GM19438 (cell line): Measurements from ENCODE around the gene CCL15.
"Not testable (repeated sequence)": the region's sequence is repeated elsewhere in the genome, so short reads cannot be mapped to it uniquely, and the experiment has no call there.

Experiments
- ATAC-seq: cut with Tn5 transposase; IDR thresholded peaks from one replicate; pipeline ENCODE4 v1.9.1; 2021; ENCODE audit warnings: low read depth; ENCODE audit not compliant: unreplicated experiment

The CCL15 gene

GRCh38 chr17:35998018-35998545 lies 3.3 kb downstream of the CCL15 start:
- no peak for ATAC-seq

- not testable (repeated sequence) for ATAC-seq
These were observed 6.0 kb downstream of the CCL15 start for GRCh38 chr17:35995346-35995745.

GRCh38 chr17:35991075-35991474 lies 10.3 kb downstream of the CCL15 start:
- ATAC-seq, result no peak

GRCh38 chr17:35988164-35988563 lies 13.2 kb downstream of the CCL15 start:
- no peak for ATAC-seq

GRCh38 chr17:35986643-35987042 lies 14.7 kb downstream of the CCL15 start, which contains the start of gene CCL14:
Gene CCL14 (minus strand): TSS chr17:35986729. CDS start chr17:35986649, 80 bp downstream.
- ATAC-seq, result no peak

- ATAC-seq, result no peak
These were observed 17.2 kb downstream of the CCL15 start for GRCh38 chr17:35984140-35984539.

- no peak for ATAC-seq
These were observed 18.8 kb downstream of the CCL15 start for GRCh38 chr17:35982409-35983191.

- no peak for ATAC-seq
These were observed 19.4 kb downstream of the CCL15 start for GRCh38 chr17:35981908-35982330.

- no peak for ATAC-seq
These were observed 20.1 kb downstream of the CCL15 start, which contains the start of gene CCL16 for GRCh38 chr17:35981246-35981645. Gene CCL16 (minus strand): TSS chr17:35981497. CDS start chr17:35981420, 77 bp downstream.

- no peak for ATAC-seq
These were observed 23.0 kb downstream of the CCL15 start for GRCh38 chr17:35978346-35978745.

- no peak for ATAC-seq
These were observed 23.8 kb downstream of the CCL15 start for GRCh38 chr17:35977509-35977908.

GRCh38 chr17:35973333-35974260 lies 27.8 kb downstream of the CCL15 start:
- no peak for ATAC-seq

- no peak for ATAC-seq
These were observed 28.4 kb downstream of the CCL15 start for GRCh38 chr17:35972945-35973332.

GRCh38 chr17:35972535-35972934 lies 28.8 kb downstream of the CCL15 start:
- ATAC-seq, result no peak

GRCh38 chr17:35972066-35972465 lies 29.3 kb downstream of the CCL15 start:
- ATAC-seq, result no peak

GRCh38 chr17:35969558-35970380 lies 31.6 kb downstream of the CCL15 start:
- no peak for ATAC-seq

GRCh38 chr17:35968520-35969054 lies 32.8 kb downstream of the CCL15 start:
- ATAC-seq, result no peak

- ATAC-seq, result no peak
These were observed 36.1 kb downstream of the CCL15 start for GRCh38 chr17:35965272-35965671.

GRCh38 chr17:35963663-35964062 lies 37.7 kb downstream of the CCL15 start:
- ATAC-seq, result no peak

- ATAC-seq, result no peak
These were observed 47.6 kb downstream of the CCL15 start for GRCh38 chr17:35953720-35954119.
